HEK293T (cell line): ENCODE data around the gene TRIM62.
"Not testable (repeated sequence)": the region's sequence is repeated elsewhere in the genome, so short reads cannot be mapped to it uniquely, and the experiment has no call there.

Source experiments
- CTCF ChIA-PET: fragments of 350-600 bp; formaldehyde crosslinking; extraction: SDS; loops from one replicate; lab custom pipeline; 2021; ENCODE audit warnings: antibody characterized with exemption, inconsistent platforms; lab: Yijun Ruan, JAX
- POLR2A ChIA-PET: fragments of 350-600 bp; formaldehyde crosslinking; extraction: SDS; loops from one replicate; lab custom pipeline; 2020; ENCODE audit warnings: antibody characterized with exemption, inconsistent platforms; lab: Yijun Ruan, JAX
- DNase-seq: peaks from one replicate; pipeline ENCODE4 v3.0.0; 2012; ENCODE audit warnings: mixed read lengths; ENCODE audit errors: extremely low spot score
- ARNT ChIP-seq: fragments of 450-650 bp; IDR thresholded peaks from 2 replicates; pipeline ENCODE4 v1.6.1; 2017; ENCODE audit warnings: mild to moderate bottlenecking
- BHLHE40 ChIP-seq: fragments of 450-650 bp; IDR thresholded peaks from 2 replicates; pipeline ENCODE4 v1.6.1; 2016; ENCODE audit warnings: mild to moderate bottlenecking, moderate library complexity, borderline replicate concordance
- CTBP1 ChIP-seq: fragments of 450-650 bp; IDR thresholded peaks from 2 replicates; pipeline ENCODE4 v1.6.1; 2016; ENCODE audit warnings: borderline replicate concordance
- ELF4 ChIP-seq: fragments of 450-650 bp; IDR thresholded peaks from 2 replicates; pipeline ENCODE4 v1.6.1; 2017; ENCODE audit warnings: antibody characterized with exemption
- FOXA1 ChIP-seq: fragments of 450-650 bp; IDR thresholded peaks from 2 replicates; pipeline ENCODE4 v1.6.1; 2016; ENCODE audit warnings: mild to moderate bottlenecking
- FOXK2 ChIP-seq: fragments of 450-650 bp; IDR thresholded peaks from 2 replicates; pipeline ENCODE4 v1.6.1; 2016; ENCODE audit warnings: mild to moderate bottlenecking
- FOXM1 ChIP-seq: fragments of 450-650 bp; IDR thresholded peaks from 2 replicates; pipeline ENCODE4 v1.6.1; 2017; ENCODE audit warnings: mild to moderate bottlenecking, borderline replicate concordance
- HDGF ChIP-seq: fragments of 450-650 bp; IDR thresholded peaks from 2 replicates; pipeline ENCODE4 v1.6.1; 2017; ENCODE audit warnings: antibody characterized with exemption, borderline replicate concordance
- L3MBTL2 ChIP-seq: fragments of 450-650 bp; conservative IDR thresholded peaks from 2 replicates; pipeline ENCODE4 v1.6.1; 2016; ENCODE audit warnings: mild to moderate bottlenecking
- LEF1 ChIP-seq: fragments of 450-650 bp; IDR thresholded peaks from 2 replicates; pipeline ENCODE4 v1.6.1; 2017; ENCODE audit warnings: mild to moderate bottlenecking, borderline replicate concordance
- NFRKB ChIP-seq: fragments of 450-650 bp; IDR thresholded peaks from 2 replicates; pipeline ENCODE4 v1.6.1; 2016; ENCODE audit warnings: mild to moderate bottlenecking, moderate library complexity
- PKNOX1 ChIP-seq: fragments of 450-650 bp; IDR thresholded peaks from 2 replicates; pipeline ENCODE4 v1.6.1; 2016
- SP1 ChIP-seq: fragments of 450-650 bp; IDR thresholded peaks from 2 replicates; pipeline ENCODE4 v1.6.1; 2017
- SUZ12 ChIP-seq: fragments of 450-650 bp; IDR thresholded peaks from 2 replicates; pipeline ENCODE4 v1.6.1; 2016; ENCODE audit warnings: mild to moderate bottlenecking
- TARDBP ChIP-seq: fragments of 450-650 bp; IDR thresholded peaks from 2 replicates; pipeline ENCODE4 v1.6.1; 2016
- ZNF384 ChIP-seq: fragments of 450-650 bp; IDR thresholded peaks from 2 replicates; pipeline ENCODE4 v1.6.1; 2016

TRIM62 gene

GRCh38 chr1:33118274-33118673, 63.6 kb downstream of the TRIM62 start:
- CTCF ChIA-PET: no interaction called here
- POLR2A ChIA-PET: interaction anchor here (1.4 kb wide), 1 partner anchor 9 kb away, joined by 5 read pairs; no protein-coding TSS in a partner anchor
- no peak for TF ChIP-seq ZNF384
- no peak for TF ChIP-seq SUZ12
- no peak for TF ChIP-seq FOXA1
- TF ChIP-seq LEF1: no peak
- TF ChIP-seq TARDBP: no peak
- no peak for TF ChIP-seq ARNT
- no peak for TF ChIP-seq NFRKB
- no peak for TF ChIP-seq SP1
- TF ChIP-seq FOXK2: no peak
- no peak for TF ChIP-seq L3MBTL2
- TF ChIP-seq ELF4: no peak
- no peak for TF ChIP-seq FOXM1
- TF ChIP-seq BHLHE40: no peak
- TF ChIP-seq PKNOX1: no peak
- no peak for TF ChIP-seq HDGF
- no peak for TF ChIP-seq CTBP1
- no peak for DNase-seq

- DNase-seq: no peak
- POLR2A ChIA-PET: interaction anchor here (1.4 kb wide), 1 partner anchor 10 kb away, joined by 5 read pairs; no protein-coding TSS in a partner anchor
- no peak for TF ChIP-seq HDGF
- TF ChIP-seq PKNOX1: no peak
- no peak for TF ChIP-seq TARDBP
- no peak for TF ChIP-seq ARNT
- TF ChIP-seq ELF4: no peak
- no peak for TF ChIP-seq SUZ12
- TF ChIP-seq FOXM1: no peak
- no peak for TF ChIP-seq ZNF384
- TF ChIP-seq NFRKB: no peak
- no peak for TF ChIP-seq FOXA1
- no peak for TF ChIP-seq BHLHE40
- TF ChIP-seq CTBP1: no peak
- no peak for TF ChIP-seq L3MBTL2
- no peak for TF ChIP-seq SP1
- CTCF ChIA-PET: interaction anchor here (0.7 kb wide), 1 partner anchor 15 kb away, joined by 3 read pairs; no protein-coding TSS in a partner anchor
Observed at GRCh38 chr1:33117440-33118085, 64.3 kb downstream of the TRIM62 start.

- ChIA-PET POLR2A (no interaction called here), CTCF (no interaction called here)
- DNase-seq: no peak
- TF ChIP-seq TARDBP (no peak), ZNF384 (no peak), SP1 (no peak), ARNT (no peak), FOXM1 (no peak), ELF4 (no peak), SUZ12 (no peak), CTBP1 (no peak), FOXK2 (no peak), LEF1 (no peak), BHLHE40 (no peak)
Observed at GRCh38 chr1:33111965-33112364, 69.9 kb downstream of the TRIM62 start.

- CTCF ChIA-PET: interaction anchor here (0.6 kb wide), 1 partner anchor 384 kb away, joined by 3 read pairs; no protein-coding TSS in a partner anchor
- POLR2A ChIA-PET: no interaction called here
- no peak for DNase-seq
- TF ChIP-seq CTBP1 (no peak), TARDBP (no peak), ZNF384 (no peak), BHLHE40 (no peak), SUZ12 (no peak), HDGF (no peak), ARNT (no peak), FOXA1 (no peak), ELF4 (no peak), SP1 (no peak), NFRKB (no peak), L3MBTL2 (no peak), FOXK2 (no peak), FOXM1 (no peak), PKNOX1 (no peak), LEF1 (no peak)
Observed at GRCh38 chr1:33110477-33110876, 71.4 kb downstream of the TRIM62 start.

GRCh38 chr1:33100119-33100415, 81.8 kb downstream of the TRIM62 start:
- not testable (repeated sequence) for DNase-seq
- ChIA-PET POLR2A (interaction anchor here (1.4 kb wide), 1 partner anchor 27 kb away, joined by 3 read pairs; no protein-coding TSS in a partner anchor), CTCF (interaction anchor here (0.7 kb wide), 1 partner anchor 38 kb away, joined by 6 read pairs; no protein-coding TSS in a partner anchor)

- no peak for TF ChIP-seq ZNF384
- no peak for TF ChIP-seq FOXM1
- no peak for TF ChIP-seq LEF1
- TF ChIP-seq PKNOX1: no peak
- no peak for TF ChIP-seq FOXK2
- DNase-seq: no peak
- ChIA-PET CTCF (no interaction called here), POLR2A (interaction anchor here (1.4 kb wide), 1 partner anchor 28 kb away, joined by 3 read pairs; no protein-coding TSS in a partner anchor)
Observed at GRCh38 chr1:33099290-33100118, 82.3 kb downstream of the TRIM62 start.
